GM21381 (cell line): Measurements from ENCODE around the gene SYK.
A peak's percentile ranks its signal among the peaks of the same experiment; 100 is the strongest.

Experiments
- ATAC-seq: cut with Tn5 transposase; IDR thresholded peaks from one replicate; pipeline ENCODE4 v1.9.1; 2021; ENCODE audit warnings: mild to moderate bottlenecking, moderate library complexity; ENCODE audit not compliant: unreplicated experiment

SYK gene

DNA sequence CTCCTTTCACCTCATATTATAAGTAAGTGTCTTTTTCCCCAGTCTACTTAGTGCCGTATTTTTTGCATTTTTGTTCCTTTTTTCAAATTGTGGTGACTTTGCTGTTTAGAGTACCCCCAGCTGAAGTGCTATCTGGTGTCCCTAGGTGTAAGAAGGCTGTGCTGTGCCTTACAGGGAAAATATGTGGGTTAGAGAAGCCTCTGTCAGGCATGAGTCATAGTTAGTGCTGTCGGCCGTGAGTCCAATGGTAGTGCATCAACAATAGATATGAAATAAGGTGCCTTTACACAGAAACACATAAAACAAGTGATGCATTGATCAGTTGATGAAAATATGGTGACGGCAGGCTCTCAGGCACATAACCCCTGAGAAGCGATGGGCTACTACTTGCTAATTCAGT lies 20.1 kb downstream of the SYK start:
- no peak for ATAC-seq

DNA sequence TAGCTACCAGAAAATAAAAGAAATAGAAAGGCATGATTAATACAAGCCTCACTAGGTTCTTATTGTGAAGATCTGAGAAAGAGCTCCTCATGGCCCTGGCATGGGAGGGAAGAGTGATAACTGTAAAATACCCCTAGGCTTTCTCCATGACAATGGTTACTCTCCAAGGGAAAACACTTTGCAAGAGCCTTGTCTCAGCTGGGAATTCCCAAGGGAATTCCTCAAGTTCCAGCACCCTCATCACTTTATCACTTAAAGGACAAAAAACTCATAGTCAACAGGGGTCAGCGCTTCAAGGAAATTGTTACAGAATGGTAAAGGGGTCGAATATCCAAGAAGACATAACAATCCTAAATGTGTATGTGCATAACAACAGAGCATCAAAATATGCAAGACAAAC lies 21.2 kb downstream of the SYK start:
- ATAC-seq = no peak

DNA sequence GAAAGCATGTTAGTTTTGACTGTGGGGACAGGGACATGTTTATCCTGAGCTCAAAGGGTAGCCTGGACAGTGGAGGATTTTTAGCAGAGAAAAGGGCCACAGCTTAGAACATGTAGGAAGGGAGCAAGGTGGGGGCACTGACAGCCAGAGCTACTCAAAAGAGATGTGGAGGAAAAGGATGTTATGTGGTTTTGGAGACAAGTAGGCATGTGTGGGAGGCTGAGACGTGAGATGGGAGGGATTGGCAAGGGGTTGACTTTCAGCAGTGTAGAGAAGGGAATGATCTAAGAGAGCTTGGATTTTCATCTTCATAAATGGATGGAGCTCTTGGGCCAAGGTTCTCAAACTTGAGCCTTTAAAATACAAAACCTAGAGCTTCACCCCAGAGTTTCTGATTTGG lies 24.0 kb downstream of the SYK start:
- ATAC-seq = no peak

DNA sequence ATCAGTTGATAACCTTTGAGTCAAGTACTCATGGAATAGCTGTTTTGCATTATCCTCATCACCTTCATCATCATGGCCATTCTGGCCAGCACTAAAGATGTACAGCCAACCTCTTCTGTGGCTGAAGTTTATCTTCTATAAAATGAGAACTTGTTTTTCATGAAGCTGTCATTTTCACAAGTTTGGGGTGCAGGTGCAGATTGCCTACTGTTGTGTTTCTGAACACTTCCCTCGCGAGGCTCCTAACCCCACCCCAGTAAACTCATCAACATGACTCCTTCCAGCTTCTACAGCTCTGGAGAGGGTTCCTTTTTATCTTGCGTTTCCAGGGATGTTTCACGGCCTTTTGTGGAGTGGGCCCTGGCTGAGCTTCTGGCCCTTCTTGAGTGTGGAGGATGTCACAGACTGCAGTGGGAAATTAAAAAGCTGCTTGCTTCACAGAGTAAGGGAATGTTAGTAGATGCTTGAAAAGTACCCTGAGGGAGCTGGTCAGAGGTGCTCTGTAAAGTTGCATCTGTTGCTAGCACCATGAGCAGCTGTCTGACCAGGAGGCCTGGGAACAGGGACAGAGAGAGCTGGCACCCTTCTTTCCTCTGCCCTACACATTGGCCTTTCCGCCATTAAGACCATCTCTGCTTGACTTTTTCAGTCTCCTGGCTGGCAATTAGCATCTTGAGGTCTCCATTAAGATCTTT lies 24.9 kb downstream of the SYK start:
- ATAC-seq = no peak

DNA sequence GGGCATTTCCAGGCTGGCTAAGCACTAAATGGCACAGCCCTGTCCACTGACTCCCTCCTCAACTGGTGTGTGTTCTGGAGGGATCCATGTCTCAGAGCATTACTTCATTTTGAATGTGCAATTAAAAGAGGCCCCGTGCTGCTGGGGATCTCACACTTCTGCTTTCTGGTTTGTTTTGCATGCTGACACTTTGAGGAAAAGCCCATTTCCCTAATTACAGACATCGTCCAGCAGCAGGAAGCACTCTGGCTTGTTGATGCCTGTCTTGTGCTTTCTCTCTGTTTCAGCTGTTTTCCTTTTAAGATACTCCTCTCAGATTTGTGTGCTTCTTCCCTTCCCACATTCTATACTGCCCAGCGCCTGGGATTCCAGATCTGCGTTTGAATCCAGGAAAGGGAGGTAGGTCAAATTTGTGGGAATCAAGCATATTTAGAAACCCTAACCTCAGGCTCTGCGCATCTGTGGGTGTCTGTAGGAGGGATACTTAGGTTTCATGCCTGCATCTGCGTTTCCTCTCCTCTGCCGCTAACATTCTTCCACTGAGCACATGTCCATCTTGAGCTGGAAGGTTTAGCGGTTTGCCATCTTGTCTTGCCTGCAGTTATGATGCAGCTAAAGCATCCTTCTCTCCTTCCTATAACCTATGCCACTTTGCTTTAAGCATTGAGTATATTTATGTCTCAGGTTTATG lies 25.7 kb downstream of the SYK start:
- peak; percentile 43 for ATAC-seq

DNA sequence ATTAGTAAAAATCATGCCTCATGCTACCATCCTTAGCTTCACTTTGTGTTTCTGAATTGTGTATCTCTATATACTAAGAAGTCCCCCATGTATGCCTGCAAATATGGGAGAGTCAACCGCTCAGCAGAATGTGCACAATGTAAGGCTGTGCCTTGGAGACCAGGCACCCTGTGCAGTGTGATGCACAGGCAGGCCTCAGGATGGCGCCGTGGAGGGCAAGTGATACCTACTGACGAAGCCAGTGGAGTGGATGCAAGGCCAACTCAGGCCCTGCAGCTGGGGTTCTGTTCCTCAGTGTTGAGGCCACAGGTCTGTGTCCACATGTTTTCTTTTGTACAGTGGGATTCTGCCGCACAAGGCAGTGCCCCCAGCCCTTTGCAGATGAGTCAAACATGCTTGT lies 28.4 kb downstream of the SYK start:
- no peak for ATAC-seq

DNA sequence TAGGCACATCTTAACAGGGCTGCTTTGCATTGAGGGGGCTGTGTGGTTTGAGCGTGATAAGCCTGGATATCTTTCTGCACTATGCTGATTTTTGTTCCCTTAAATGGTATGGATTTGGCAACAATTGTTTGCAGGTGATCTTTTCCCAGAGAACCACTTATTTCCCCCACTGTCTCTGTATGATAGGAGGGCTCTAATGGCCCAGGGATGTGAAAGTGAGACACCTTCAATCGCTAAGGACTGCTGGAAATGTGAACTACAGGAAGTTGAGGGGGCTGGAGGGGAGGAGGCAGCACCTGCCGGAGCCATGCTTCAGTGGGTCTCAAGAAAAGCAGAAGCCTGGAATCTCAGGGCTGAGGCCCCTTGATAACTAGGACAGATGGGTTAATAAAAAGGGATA lies 29.4 kb downstream of the SYK start:
- ATAC-seq = peak; percentile 48

DNA sequence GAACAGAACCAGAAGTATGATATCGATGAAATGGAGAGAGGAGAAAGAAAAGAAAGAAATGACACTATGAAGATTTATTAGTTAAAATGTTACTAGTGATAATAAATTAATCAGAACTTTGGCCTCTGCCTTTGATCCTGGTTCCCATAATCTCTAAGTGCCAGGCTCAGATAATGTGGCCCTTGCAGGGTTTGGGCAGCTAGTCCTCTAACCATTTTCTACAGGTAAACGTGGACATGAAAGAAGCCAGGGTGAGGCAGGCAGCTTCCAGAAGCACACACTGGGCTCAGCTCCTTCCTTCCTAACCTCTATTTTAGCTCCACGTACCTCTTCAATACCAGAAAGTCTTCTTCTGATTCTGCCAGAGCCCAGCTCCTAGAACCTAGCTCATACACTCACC lies 30.6 kb downstream of the SYK start:
- ATAC-seq = no peak

DNA sequence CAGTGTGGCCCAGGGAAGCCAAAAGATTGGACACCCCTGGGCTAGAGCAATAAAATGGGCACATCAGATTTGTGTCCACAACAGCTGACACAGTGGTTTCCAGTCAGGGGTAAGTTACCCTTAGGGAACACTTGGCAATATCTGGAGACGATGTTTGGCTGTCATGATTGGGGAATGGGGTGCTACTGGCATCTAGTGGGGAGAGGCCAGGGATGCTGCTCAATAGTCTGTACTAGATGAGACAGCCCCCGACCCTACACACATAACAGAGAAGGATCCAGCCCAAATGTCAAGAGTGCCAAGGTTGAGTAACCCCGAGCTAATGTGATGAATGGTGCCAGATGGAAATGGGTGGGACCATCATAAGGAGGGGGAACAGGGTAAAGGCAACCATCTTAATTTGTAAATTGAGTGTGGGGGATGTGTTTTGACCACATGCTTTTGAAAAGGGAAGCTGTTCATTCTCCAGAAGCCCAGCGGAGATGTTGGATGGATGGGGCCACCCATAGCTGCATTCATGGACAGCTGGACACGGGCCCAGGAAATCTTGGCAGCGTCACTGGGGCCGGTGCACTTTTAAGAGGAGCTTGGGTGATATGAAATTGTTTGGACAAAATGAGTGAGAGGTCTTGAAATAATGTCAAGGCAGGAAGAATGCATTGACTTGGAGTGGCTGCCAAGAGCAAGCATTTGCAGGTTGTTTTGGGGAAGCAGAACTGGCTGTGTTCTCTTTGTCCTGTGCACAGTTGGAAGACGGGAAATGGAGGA lies 33.4 kb downstream of the SYK start:
- no peak for ATAC-seq

DNA sequence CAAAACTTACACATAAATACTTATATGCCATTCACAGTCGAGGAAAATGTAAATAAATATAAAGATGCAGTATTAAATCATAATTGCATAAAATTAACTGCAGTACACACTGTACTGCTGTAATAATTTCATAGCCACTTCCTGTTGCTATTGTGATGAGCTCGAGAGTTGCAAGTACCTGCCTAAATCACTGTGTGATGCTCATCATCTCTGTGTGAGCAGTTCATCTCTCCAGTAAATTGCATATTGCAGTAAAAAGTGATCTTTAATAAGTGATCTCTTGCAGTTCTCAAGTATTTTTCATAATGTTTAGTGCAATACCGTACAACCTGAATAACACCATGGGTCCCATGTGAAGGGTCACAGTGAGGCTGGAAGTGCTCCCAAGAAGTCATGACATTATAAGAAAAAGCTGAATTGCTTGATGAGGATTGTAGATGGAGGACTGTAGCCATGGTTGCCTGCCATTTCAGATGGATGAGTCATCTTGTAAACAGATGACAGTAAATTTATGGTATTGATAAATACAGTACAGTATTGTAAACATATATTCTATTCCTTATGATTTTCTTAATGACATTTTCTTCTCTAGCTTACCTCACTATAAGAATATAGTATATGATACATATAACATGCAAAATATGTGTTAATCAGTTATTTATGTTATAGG lies 34.9 kb downstream of the SYK start:
- no peak for ATAC-seq

DNA sequence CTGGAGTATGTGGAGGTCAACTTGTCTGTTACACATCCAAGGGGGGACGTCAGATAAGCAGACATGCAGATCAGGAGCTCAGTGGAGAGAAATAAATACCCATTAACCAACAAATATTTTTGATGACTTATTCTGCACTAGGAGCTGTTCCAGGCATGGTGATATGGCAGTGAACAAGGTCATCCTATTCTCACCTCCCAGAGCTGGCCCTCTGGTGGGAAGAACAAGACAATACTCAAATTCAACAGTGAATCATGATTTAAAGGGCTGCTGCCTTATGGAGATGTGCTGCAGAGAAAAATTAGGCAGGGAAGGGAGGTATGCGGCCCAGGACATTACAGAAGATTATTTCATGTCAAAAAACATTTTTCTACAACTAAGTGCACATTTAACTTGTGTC lies 36.5 kb downstream of the SYK start:
- ATAC-seq = no peak

DNA sequence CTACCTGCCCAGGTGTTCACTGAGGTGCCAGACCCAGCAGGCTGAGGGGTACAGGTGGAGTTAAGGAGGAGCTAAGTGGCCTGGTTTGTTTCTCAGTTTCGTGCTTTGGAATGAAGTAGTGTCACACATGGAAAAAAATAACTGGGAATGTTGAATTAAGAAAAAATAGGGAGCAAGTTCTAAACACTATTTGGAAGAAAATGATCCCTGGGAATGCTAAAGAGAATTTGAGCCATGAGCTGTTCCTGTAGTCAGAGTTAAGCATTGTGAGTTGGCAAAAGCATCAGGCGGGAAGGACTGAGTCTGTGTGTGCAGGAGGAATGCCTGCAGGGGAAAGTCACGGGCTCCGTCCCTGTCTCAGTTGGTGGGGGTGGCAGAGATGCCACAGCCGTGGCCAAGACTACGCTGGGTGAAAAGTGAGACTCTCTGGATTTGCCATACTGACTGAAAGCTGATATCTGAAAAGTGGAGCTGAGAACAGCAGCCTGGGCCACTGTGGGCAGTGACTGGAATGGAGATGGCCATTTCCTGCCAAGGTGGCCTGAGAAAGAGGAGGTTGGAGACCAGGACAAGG lies 37.0 kb downstream of the SYK start:
- no peak for ATAC-seq

DNA sequence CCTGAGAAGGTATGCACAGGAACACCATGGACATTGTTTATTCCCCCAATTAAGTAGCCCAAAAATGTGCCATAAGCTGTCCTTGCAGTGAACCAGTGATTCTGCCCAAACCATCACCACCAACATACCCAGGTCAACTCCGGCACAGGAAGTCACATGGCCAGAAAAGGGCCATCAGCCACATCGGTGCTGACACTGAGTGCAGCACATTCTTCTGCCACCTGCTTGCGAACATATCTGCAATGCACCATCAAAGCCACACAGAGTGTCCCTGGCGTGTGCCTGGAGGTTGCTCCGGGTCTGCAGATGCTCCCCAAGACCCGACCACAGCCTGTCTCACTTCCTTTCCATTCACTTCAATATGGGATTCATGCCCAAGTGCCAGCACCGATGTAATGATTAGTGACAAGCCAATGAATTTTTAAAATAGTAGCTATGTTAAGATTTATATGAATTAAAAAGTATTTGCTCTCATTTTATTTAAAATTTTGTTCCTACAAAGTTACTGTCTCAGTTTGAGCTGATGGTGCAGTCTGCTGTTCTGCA lies 37.6 kb downstream of the SYK start:
- peak; percentile 59 for ATAC-seq

DNA sequence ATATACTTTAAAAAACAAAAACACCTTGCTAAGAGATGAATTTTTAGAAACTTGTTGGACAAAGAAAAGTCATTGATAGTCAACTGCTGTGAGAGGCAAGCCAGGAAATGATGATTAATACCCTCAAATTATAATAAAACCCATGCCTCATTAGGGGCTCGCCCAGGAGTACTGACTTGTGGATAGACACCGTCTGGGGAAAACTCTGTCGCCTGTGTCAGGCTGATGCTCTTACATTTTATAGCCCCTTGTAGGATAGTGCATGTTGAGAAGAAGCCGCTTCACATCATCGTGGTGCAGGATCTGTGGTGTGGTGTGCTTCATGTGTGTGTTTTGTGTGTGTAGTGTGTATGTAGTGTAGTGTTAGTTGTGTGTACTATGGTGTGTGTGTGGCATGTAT lies 39.1 kb downstream of the SYK start:
- no peak for ATAC-seq

DNA sequence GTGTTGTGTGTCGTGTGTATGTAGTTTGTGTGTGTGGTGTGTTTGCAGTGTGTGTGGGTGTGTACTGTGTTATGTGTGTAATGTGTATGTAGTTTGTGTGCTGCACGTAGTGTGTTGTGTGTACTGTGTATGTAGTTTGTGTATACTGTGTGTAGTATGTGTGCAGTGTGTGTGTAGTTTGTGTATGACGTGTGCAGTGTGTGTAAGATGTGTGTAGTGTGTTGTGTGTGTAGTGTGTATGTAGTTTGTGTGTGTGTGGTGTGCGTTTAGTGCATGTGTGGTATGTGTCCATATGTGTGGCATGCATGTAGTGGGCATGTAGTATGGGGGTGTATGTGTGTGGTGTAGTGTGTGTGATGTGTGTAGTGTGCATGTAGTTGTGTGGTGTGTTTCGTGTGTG lies 39.6 kb downstream of the SYK start:
- no peak for ATAC-seq

DNA sequence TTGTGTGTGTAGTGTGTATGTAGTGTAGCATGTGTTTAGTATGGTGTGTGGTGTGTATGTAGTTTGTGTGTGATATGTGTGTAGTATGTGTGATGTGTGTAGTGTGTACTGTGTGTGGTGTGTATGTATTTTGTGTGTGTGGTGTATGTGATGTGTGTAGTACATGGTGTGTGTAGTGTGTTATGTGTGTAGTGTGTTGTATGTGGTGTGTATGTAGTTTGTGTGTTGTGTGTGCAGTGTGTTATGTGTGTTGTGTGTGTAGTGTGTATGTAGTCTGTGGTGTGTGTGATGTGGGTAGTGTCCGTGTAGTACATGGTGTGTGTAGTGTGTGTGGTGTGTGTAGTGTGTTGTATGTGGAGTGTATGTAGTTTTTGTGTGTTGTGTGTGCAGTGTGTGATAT lies 40.0 kb downstream of the SYK start:
- ATAC-seq = no peak

DNA sequence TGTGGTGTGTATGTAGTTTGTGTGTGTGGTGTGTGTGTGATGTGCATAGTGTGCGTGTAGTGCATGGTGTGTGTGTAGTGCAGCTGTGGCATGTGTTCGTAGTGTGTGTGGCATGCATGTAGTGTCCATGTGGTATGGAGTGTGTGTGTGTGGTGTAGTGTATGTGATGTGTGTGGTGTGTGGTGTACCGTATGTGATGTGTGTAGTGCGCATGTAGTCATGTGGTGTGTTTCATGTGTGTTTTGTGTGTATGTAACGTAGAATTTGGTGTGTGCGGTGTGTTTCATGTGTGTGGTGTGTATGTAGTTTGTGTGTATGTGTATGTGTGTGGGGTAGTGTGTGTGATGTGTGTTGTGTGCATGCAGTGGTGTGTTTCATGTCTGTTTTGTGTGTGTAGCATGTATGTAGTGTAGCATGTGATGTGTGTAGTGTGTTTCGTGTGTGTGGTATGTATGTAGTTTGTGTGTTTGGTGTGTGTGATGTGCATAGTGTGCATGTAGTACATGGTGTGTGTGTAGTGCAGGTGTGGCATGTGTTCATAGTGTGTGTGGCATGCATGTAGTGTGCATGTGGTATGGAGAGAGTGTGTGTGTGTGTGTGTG lies 40.7 kb downstream of the SYK start:
- no peak for ATAC-seq

DNA sequence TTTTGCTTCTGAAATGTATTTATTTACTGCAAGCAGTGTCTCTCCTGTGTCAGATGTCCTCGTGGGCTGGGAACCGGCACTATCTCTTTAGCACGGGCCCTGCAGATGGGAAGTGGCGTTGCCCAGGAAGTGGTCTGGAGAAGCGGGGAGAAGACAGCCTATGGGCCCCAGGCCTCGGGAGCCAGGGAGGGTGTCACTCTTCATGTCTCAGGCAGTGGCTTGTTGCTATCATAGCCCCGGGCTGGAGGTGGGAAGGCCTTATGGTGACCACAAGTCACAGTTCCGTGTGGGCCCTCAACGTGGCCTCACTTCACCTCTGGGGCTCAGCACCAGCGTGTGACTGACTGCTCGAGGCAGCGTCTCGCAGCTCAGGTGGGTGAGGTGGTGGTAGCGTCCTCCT lies 41.4 kb downstream of the SYK start:
- ATAC-seq = no peak

DNA sequence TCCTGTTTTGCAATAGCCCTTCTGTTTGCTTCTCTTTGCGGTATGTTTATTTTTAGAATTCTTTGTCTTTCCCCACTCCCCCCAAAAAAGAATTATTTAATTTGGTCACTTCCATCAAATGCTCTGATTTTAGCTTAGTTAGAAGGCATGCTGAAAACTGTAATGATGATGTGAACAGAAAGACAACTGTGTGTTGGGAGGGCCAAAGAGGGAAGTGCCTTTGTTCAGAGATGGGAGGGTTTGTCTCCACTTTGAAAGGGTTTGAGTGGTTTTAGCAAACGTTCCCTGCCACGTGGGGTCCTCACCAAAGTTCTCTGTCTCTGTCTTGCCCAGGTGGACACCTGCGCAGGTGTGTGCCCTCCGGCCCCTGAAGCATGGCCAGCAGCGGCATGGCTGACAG lies 41.9 kb downstream of the SYK start:
- no peak for ATAC-seq

DNA sequence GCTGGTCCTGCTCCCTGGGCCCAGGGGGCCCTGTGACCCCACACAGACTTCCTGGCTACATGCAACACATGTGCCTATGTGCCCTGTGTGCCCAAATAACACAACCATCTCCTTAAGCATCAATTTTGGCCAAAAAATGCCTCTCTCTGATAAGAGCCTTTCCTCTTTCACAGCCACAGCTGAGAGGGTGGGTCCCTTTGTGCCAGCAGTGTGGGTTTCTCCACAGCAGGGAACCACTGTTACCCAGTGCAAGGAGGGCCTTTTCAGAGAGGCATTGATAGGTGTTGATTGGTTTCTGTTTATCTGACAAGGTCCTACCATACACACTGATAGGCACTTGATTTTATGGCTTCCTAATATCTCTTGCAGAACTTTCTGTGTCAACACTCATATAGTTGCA lies 42.7 kb downstream of the SYK start:
- no peak for ATAC-seq
